Endothelial cell of umbilical vein (primary cell): ENCODE data around the gene IL12A. TPM values are rescaled to one million over a fixed set of nuclear protein-coding genes. Genes with fewer than 3 reads are reported as not detected.

ENCODE experiments used
- BruUV-seq: library from RNA; stranded (reverse); fragments of 400-500 nt; replicated peaks from 2 replicates; lab custom pipeline; 2021; lab: Mats Ljungman, UMichigan
- CTCF ChIA-PET: fragments of 300-600, 350-600 bp; sonication (Branson Sonifier 250); formaldehyde crosslinking; loops from one replicate; lab custom pipeline; 2021; ENCODE audit warnings: antibody characterized with exemption, inconsistent platforms; lab: Charles Lee
- POLR2A ChIA-PET: fragments of 300-600, 350-600 bp; sonication (Branson Sonifier 250); formaldehyde crosslinking; loops from one replicate; lab custom pipeline; 2021; ENCODE audit warnings: antibody characterized with exemption, inconsistent platforms; lab: Charles Lee
- DNase-seq: peaks from one replicate; pipeline ENCODE4 v3.0.0-alpha.2; 2011; ENCODE audit warnings: low read depth, low spot score
- FAIRE-seq: peaks from 2 replicates; lab custom pipeline; 2011; peaks lifted over from hg19 to GRCh38; lab: Jason Lieb, UNC
- H2AFZ ChIP-seq: 2 replicates; pipeline ENCODE4 v1.6.0; 2012; ENCODE audit warnings: low read depth, low read length, control low read depth, inconsistent platforms
- H3K27ac ChIP-seq: 2 replicates; pipeline ENCODE4 v1.5.1; 2011; ENCODE audit warnings: low read depth, mild to moderate bottlenecking, control low read depth, low read length, moderate library complexity; ENCODE audit not compliant: insufficient read depth
- H3K27me3 ChIP-seq, 2 experiments: 2 replicates each; pipeline versions ENCODE4 v1.6.0 to v1.6.1; 2011; ENCODE audit warnings: low read length in 2 of 2, mixed read lengths in 1 of 2; ENCODE audit not compliant: control insufficient read depth in 2 of 2, insufficient read depth in 2 of 2
- H3K36me3 ChIP-seq, 2 experiments: 2 replicates in 1 of 2; 3 replicates in 1 of 2; pipeline ENCODE4 v1.5.1; 2011; ENCODE audit warnings: low read length in 2 of 2, mild to moderate bottlenecking in 1 of 2, moderate library complexity in 1 of 2; ENCODE audit not compliant: control insufficient read depth in 2 of 2, insufficient read depth in 2 of 2; ENCODE audit errors: extremely low read depth in 1 of 2
- H3K4me1 ChIP-seq: 3 replicates; pipeline ENCODE4 v1.5.1; 2011; ENCODE audit warnings: mild to moderate bottlenecking, low read length; ENCODE audit not compliant: control insufficient read depth, insufficient read depth; ENCODE audit errors: extremely low read depth
- H3K4me2 ChIP-seq: 2 replicates; pipeline ENCODE4 v1.6.1; 2011; ENCODE audit warnings: low read length, control low read depth, mixed read lengths; ENCODE audit not compliant: insufficient read depth
- H3K4me3 ChIP-seq, 3 experiments: fragments of 200-600 bp in 1 of 3; sonication (generic), shearing (Covaris generic) in 1 of 3; replicated peaks in 1 of 3; 2 replicates each; pipeline ENCODE4 v1.5.1; 2011 to 2016; ENCODE audit warnings: control low read depth in 3 of 3, low read length in 3 of 3, mild to moderate bottlenecking in 2 of 3, inconsistent platforms in 1 of 3, low read depth in 1 of 3, moderate library complexity in 1 of 3; ENCODE audit not compliant: insufficient read depth in 1 of 3
- H3K79me2 ChIP-seq: 2 replicates; pipeline ENCODE4 v1.6.0; 2012; ENCODE audit warnings: low read length, inconsistent platforms; ENCODE audit not compliant: control insufficient read depth, insufficient read depth
- H3K9ac ChIP-seq: replicated peaks from 2 replicates; pipeline ENCODE3; 2011; ENCODE audit warnings: low read length, control low read depth; ENCODE audit not compliant: insufficient read depth; ENCODE audit errors: extremely low read depth
- H3K9me1 ChIP-seq: replicated peaks from 3 replicates; pipeline ENCODE4 v1.6.0; 2011; ENCODE audit warnings: mild to moderate bottlenecking, low read length; ENCODE audit not compliant: control insufficient read depth, insufficient read depth; ENCODE audit errors: extremely low read depth
- H3K9me3 ChIP-seq: replicated peaks from 2 replicates; pipeline ENCODE4 v1.5.1; 2012; ENCODE audit warnings: low read length, inconsistent platforms; ENCODE audit not compliant: control insufficient read depth, insufficient read depth
- H4K20me1 ChIP-seq: replicated peaks from 2 replicates; pipeline ENCODE3; 2011; ENCODE audit warnings: mild to moderate bottlenecking, low read length; ENCODE audit not compliant: control insufficient read depth, insufficient read depth; ENCODE audit errors: extremely low read depth
- CTCF ChIP-seq, 2 donors: IDR thresholded peaks; 1 replicate in 1 of 2; 2 replicates in 1 of 2; pipeline ENCODE4 v1.5.1; 2011; ENCODE audit warnings: low read length in 2 of 2, mild to moderate bottlenecking in 2 of 2, moderate library complexity in 2 of 2, control low read depth in 1 of 2, inconsistent platforms in 1 of 2, low read depth in 1 of 2; ENCODE audit not compliant: insufficient read depth in 1 of 2; ENCODE audit errors: extremely low read depth in 1 of 2
- EZH2 ChIP-seq: IDR thresholded peaks from 2 replicates; pipeline ENCODE4 v1.6.1; 2012; ENCODE audit warnings: borderline replicate concordance, low read depth, mild to moderate bottlenecking, moderate library complexity, low read length, inconsistent platforms; ENCODE audit not compliant: severe bottlenecking
- FOS ChIP-seq: IDR thresholded peaks from 2 replicates; pipeline ENCODE4 v1.6.1; 2011; ENCODE audit warnings: mild to moderate bottlenecking, low read length, moderate library complexity, borderline replicate concordance; ENCODE audit not compliant: insufficient read depth
- GATA2 ChIP-seq: IDR thresholded peaks from 2 replicates; pipeline ENCODE4 v1.7.0; 2011; ENCODE audit warnings: low read depth, mild to moderate bottlenecking, moderate library complexity, mixed read lengths, low read length; ENCODE audit not compliant: insufficient read length, insufficient read depth
- JUN ChIP-seq: IDR thresholded peaks from 2 replicates; pipeline ENCODE4 v1.6.1; 2011; ENCODE audit warnings: borderline replicate concordance, low read depth; ENCODE audit not compliant: insufficient read length, insufficient read depth
- MAX ChIP-seq: IDR thresholded peaks from 2 replicates; pipeline ENCODE4 v1.6.1; 2011; ENCODE audit not compliant: insufficient read depth, insufficient read length
- MYC ChIP-seq: IDR thresholded peaks from one replicate; pipeline ENCODE4 v1.6.1; 2011; ENCODE audit warnings: mild to moderate bottlenecking, low read depth, low read length
- POLR2A ChIP-seq: IDR thresholded peaks from 2 replicates; pipeline ENCODE4 v1.6.1; 2012; ENCODE audit warnings: low read depth, mild to moderate bottlenecking, control low read depth, low read length
- POLR2AphosphoS5 ChIP-seq: IDR thresholded peaks from 2 replicates; pipeline ENCODE4 v1.6.1; 2012; ENCODE audit warnings: low read depth, mild to moderate bottlenecking, control low read depth, low read length, moderate library complexity; ENCODE audit not compliant: insufficient read depth
- dilution Hi-C: fragments of 300-500 bp; cut with MboI; formaldehyde crosslinking; loops from one replicate; pipeline ENCODE4 v1.15.0; 2019; ENCODE audit warnings: low sequenced_read_pairs; ENCODE audit not compliant: extremely low pct_ligation_motif_present
- intact Hi-C: fragments of 100-400 bp; cut with micrococcal nuclease; formaldehyde crosslinking; loops from one replicate; pipeline ENCODE4 v1.10.0; 2022
- polyA plus RNA-seq, 4 experiments: library from polyadenylated mRNA; depleted of rRNA in 3 of 4; stranded (reverse) in 3 of 4; unstranded in 1 of 4; fragments of >200 nt; gene quantifications; 2 replicates each; pipeline versions ENCODE4 v1.2.1 to v1.2.3, GENCODE V29; 2011 to 2012; ENCODE audit warnings: missing spikeins in 1 of 4
- total RNA-seq: library from RNA; stranded (reverse); gene quantifications from 2 replicates; pipeline ENCODE4 v1.2.3, GENCODE V29; 2021

IL12A gene
- total and polyA plus RNA-seq, 2 donors (not counting 3 experiments of a cell fraction or from before 2014, with no cell fraction given), result 1.6 to 1.7 TPM

- no peak for FAIRE-seq
- Histone ChIP-seq H2AFZ (no peak overlapping the region), H3K4me2 (no peak overlapping the region), H3K9ac (no peak overlapping the region), H3K36me3 (no peaks in the 10 kb centered on the region), H3K79me2 (no peaks in the 10 kb centered on the region), H3K4me3 (no peak overlapping the region), H4K20me1 (no peaks in the 10 kb centered on the region), H3K4me1 (no peaks in the 10 kb centered on the region), H3K27ac (no peak overlapping the region), H3K9me3 (no peaks in the 10 kb centered on the region), H3K9me1 (no peaks in the 10 kb centered on the region), H3K27me3 (peaks cover 0 to 3% of the 10 kb centered on the region in 2 experiments)
- dilution Hi-C loops, result no loop called here
- no peak for DNase-seq
- no TSS peak for BruUV-seq
- intact Hi-C loops, result no loop called here
- POLR2A ChIA-PET, result no interaction called here
- TF ChIP-seq MAX, result no peak
- TF ChIP-seq GATA2, result no peak
- TF ChIP-seq POLR2A, result no peak
- TF ChIP-seq FOS, result no peak
- no peak for TF ChIP-seq JUN
- CTCF ChIA-PET, result interaction anchor here (0.8 to 2.2 kb wide), 3 partner anchors 10 to 181 kb away, joined by 3 to 8 read pairs (median 3); partner anchors contain the start of gene IL12A
Observed at GRCh38 chr3:160008961-160009360, 20.3 kb downstream of the IL12A start.

- no peaks in the 10 kb centered on the region for H3K79me2 ChIP-seq
- POLR2A ChIA-PET, result no interaction called here
- H3K4me2 ChIP-seq, result no peak overlapping the region
- H3K27me3 ChIP-seq, result peaks cover 0 to 3% of the 10 kb centered on the region in 2 experiments
- H3K4me1 ChIP-seq, result no peaks in the 10 kb centered on the region
- no peaks in the 10 kb centered on the region for H4K20me1 ChIP-seq
- H3K9me3 ChIP-seq, result no peaks in the 10 kb centered on the region
- H3K27ac ChIP-seq, result no peak overlapping the region
- H3K9me1 ChIP-seq, result no peaks in the 10 kb centered on the region
- dilution Hi-C loops, result no loop called here
- H3K36me3 ChIP-seq, result no peaks in the 10 kb centered on the region
- no TSS peak for BruUV-seq
- TF ChIP-seq POLR2A, result no peak
- TF ChIP-seq JUN, result no peak
- no peak for TF ChIP-seq FOS
- TF ChIP-seq POLR2AphosphoS5, result no peak
- no peak for TF ChIP-seq CTCF (IDR thresholded peaks at IDR 0.05; ENCODE audit: extremely low read depth in 1 of 2, insufficient read depth in 1 of 2, low read depth in 1 of 2, low read length in 2 of 2)
- TF ChIP-seq MAX, result no peak
- no peak for TF ChIP-seq GATA2
- no peak for TF ChIP-seq EZH2
- no peak for TF ChIP-seq MYC
- DNase-seq (no peak), FAIRE-seq (no peak)
- intact Hi-C loops, result no loop called here
- CTCF ChIA-PET, result interaction anchor here (0.8 to 2.2 kb wide), 3 partner anchors 9 to 181 kb away, joined by 3 to 8 read pairs (median 3); partner anchors contain the start of gene IL12A
- no peak overlapping the region for H3K4me3 ChIP-seq
- H3K9ac ChIP-seq, result no peak overlapping the region
- H2AFZ ChIP-seq, result no peak overlapping the region
Observed at GRCh38 chr3:160009525-160009924, 20.9 kb downstream of the IL12A start.
